Body of pancreas (tissue), 4 donors: ENCODE measurements around the gene SCNN1A.

Experiments used
- CTCF ChIP-seq, 7 experiments: fragments of 450-650 bp in 4 of 7; fragments of 200-600 bp in 3 of 7; sonication (generic) in 3 of 7; IDR thresholded peaks; one replicate each; pipeline ENCODE4 v1.5.1; 2016 to 2019; ENCODE audit warnings: antibody characterized with exemption in 7 of 7
- POLR2A ChIP-seq, 3 donors: fragments of 450-650 bp; IDR thresholded peaks; one replicate each; pipeline ENCODE4 v1.6.1; 2016; ENCODE audit warnings: antibody characterized with exemption in 3 of 3, mild to moderate bottlenecking in 2 of 3

GRCh38 chr12:6316921-6317692, 58.3 kb downstream of the SCNN1A start:
- TF ChIP-seq CTCF (IDR thresholded peaks at IDR 0.05) (no peak), POLR2A (IDR thresholded peaks at IDR 0.05) (no peak)
